Renal cortical epithelial cell (primary cell): Measurements from ENCODE around the gene C9orf85. TPM values are rescaled to one million over a fixed set of nuclear protein-coding genes. Genes with fewer than 3 reads are reported as not detected.
A peak's percentile ranks its signal among the peaks of the same experiment; 100 is the strongest.
"Not testable (repeated sequence)": the region's sequence is repeated elsewhere in the genome, so short reads cannot be mapped to it uniquely, and the experiment has no call there.

ENCODE experiments used
- DNase-seq: peaks from one replicate; pipeline ENCODE4 v3.0.0-alpha.2; 2011; ENCODE audit warnings: low read depth
- total RNA-seq: library from RNA; depleted of rRNA; stranded (reverse); fragments of >200 nt; gene quantifications from 2 replicates; pipeline ENCODE4 v1.2.3, GENCODE V29; 2014

C9orf85 gene
- total RNA-seq, 1 donor from 2014 or later, result 18.8 TPM

- no peak for DNase-seq
Measured at GRCh38 chr9:71941998-71942567, 30.6 kb downstream of the C9orf85 start.

GRCh38 chr9:71944754-71945375 lies 33.4 kb downstream of the C9orf85 start:
- no peak for DNase-seq

DNA sequence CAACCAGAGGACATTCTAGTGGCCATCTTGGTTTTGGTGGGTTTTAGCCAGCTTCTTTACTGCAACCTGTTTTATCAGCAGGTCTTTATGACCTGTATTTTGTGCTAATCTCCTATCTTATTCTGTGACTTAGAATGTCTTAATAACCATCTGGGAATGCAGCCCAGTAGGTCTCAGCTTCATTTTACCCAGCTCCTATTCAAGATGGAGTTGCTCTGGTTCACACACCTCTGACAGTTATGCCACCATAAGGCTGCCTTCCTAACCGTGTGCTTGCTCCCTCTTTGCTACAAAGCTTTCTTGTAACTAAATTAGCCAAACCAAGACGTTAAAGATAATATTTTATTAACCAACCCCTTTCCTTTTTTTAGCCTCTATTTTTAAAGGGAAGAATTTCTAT lies 43.2 kb downstream of the C9orf85 start:
- DNase-seq, result not testable (repeated sequence)

DNA sequence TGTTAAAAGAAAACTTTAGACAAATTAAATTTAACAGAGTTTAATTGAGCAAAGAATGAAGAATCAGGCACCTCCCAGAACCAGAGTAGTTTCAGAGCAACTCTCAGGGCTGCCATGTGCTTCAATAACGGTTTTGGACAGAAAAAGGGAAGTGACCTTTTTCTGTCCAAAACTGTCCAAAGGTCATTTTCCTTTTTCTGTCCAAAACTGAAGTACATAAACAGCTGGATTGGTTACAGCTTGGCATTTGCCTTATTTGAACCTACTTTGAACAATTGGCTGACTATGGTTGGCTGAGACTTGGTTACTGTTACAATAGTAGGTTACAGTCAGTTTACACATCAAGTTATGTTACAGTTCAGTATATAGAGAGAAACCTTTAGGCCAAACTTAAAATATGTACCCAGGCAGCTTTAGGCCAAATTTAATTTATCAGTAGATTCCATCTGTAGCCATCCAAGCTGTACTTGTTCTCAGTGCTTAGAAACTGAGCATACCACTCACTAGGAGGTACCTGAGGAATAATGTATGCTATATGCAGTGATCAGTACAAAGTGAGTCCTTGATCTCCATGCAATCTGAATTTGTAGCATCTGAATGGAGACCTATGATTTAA lies 44.0 kb downstream of the C9orf85 start:
- DNase-seq, result no peak

DNA sequence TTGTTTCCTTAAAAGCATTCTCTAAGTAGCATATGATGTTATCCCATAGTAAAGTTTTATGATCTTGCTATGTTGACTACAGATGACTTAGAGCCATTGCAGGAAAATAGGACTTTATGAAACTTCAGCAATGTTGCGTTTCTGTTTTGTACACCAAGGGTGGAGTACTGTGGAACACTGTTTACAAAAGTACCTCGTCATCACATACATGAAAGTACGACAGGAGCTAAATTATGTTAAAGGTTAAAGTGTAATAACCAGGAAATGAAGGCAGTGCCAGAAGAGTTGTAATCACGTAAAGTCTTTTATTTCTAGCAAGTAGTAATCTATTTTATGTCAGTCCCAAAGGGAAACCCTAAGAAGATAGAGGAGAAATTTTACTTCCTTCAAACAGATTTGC lies 50.9 kb downstream of the C9orf85 start:
- no peak for DNase-seq

DNA sequence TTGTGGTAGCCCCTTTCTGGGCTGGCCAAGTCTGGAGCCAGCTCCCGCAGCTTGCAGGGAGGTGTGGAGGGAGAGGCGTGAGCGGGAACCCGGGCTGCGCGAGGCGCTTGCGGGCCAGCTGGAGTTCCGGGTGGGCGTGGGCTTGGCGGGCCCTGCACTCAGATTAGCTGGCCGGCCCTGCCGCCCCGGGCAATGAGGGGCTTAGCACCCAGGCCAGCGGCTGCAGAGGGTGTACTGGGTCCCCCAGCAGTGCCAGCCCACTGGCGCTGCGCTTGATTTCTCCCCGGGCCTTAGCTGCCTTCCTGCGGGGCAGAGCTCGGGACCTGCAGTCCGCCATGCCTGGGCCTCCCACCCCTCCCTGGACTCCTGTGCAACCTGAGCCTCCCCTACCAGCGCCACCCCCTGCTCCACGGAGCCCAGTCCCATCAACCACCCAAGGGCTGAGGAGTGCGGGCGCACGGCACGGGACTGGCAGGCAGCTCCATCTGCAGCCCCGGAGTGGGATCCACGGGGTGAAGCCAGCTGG lies 52.1 kb downstream of the C9orf85 start:
- DNase-seq, result not testable (repeated sequence)

GRCh38 chr9:71965403-71965802 lies 54.0 kb downstream of the C9orf85 start:
- DNase-seq, result no peak

DNA sequence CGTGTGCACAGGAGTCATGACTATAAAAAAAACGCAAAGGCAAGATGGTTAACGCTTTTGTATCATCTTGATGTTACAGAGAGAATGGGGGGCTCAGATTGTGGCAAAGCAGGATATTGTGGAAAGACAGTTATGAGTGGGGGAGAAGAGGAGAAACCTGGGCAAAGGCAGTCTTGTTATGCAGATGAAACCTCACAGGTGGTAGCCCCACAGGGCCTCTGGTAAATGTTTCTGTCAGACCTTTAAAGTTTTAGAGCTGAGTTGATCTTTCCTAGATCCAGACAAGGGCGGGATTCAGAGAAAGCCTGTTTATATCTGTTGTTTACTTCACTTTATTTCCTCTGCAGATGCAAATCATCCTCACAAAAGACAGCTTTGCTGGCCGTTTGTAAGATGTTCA lies 55.2 kb downstream of the C9orf85 start:
- no peak for DNase-seq

DNA sequence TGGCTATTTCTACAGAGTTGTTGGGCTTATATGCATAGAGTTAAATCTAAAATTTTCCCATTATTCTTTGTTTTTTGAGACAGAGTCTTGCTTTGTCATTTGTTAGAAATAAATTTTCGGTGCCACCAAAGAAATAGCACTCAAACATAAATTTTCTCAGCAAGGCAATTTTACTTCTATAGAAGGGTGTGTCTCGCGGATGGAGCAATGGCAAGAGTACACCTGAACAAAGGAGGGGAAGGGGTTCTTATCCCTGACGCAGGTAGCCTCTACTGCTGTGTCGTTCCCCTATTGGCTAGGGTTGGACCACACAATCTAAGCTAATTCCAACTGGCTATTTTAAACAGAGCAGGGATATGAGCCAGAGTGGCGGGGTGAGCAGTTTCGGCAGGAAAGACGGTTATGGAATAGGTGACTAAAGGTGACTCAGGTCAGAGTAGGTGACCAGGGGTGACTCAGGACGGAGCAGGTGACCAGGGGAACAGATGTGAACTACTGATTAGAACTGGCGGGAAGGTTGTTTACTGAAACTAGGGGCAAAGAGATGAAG lies 57.2 kb downstream of the C9orf85 start:
- DNase-seq, result no peak

- DNase-seq, result peak; percentile 22
Measured at GRCh38 chr9:71975833-71976232, 64.4 kb downstream of the C9orf85 start.

DNA sequence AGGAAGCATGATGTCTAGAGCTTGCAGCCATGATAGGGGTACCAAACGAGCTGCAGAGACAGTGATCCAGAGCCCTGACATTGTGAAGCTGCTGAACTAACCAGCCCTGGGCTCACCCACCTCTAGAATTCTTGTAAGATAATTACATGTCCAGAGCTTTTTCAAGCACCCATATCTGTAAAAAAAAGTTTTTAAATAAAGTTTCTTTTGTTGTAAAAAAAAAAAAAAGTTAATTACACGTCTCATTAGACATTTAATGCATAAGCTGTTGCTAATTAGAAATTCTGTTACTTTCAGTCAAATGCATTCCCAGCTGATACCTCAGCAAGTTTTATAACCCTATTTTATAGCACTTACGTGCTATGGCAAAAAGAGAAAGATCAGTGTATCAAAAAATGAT lies 65.6 kb downstream of the C9orf85 start:
- DNase-seq, result no peak

- no peak for DNase-seq
Measured at GRCh38 chr9:71980266-71981190, 69.1 kb downstream of the C9orf85 start.

- DNase-seq, result no peak
Measured at GRCh38 chr9:71981944-71982343, 70.5 kb downstream of the C9orf85 start.

- DNase-seq, result peak; percentile 67
Measured at GRCh38 chr9:71984403-71984802, 73.0 kb downstream of the C9orf85 start.

GRCh38 chr9:71984831-71985281 lies 73.4 kb downstream of the C9orf85 start:
- DNase-seq, result no peak

GRCh38 chr9:71985297-71985911 lies 74.0 kb downstream of the C9orf85 start:
- peak; percentile 20 for DNase-seq

DNA sequence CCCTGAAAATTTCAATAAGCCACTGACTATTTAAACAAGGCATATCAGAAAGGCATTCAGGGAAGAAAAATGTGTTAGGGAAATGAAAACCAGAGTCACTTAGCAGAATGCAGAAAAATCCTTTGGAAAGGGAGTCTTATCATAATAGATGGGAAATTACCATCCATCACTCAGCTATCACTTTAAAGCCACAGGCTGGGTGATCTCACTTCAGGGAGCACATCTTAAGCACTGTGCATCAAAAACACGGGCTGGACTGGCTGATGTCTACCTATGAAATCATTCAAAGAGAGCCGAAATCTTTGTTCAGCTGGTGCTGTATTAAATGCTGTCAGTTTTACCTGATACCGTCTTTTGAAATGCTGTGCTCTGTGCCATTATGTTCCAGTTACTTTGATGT lies 75.5 kb downstream of the C9orf85 start:
- no peak for DNase-seq

- DNase-seq, result peak; percentile 14
Measured at GRCh38 chr9:71987471-71988371, 76.3 kb downstream of the C9orf85 start.

GRCh38 chr9:71990466-71990865 lies 79.0 kb downstream of the C9orf85 start:
- no peak for DNase-seq

DNA sequence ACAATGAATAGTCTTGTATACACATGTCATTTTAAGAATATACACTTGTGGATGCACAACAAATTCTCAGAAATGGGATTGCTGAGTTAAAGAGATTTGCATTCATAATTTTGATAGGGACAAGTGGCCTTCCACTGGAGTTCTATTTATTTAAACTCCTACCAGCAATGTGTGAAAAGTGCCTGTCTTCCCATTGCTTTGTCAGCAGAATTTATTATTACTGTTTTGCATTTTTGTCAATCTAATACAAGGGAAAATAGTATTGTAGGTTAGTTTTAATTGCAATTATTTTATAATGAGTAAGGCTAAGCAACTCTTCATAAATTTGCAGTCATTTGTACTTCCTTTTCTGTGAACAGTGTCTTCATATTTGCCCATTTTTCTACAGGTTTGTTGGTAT lies 94.0 kb downstream of the C9orf85 start:
- no peak for DNase-seq
